GM15510 (cell line): ENCODE data around the gene PTPN14.

Source experiments
- POLR2A ChIP-seq: IDR thresholded peaks from 3 replicates; pipeline ENCODE4 v1.6.1; 2011; ENCODE audit warnings: borderline replicate concordance; ENCODE audit not compliant: insufficient read length; ENCODE audit errors: extremely low read depth

PTPN14 gene

GRCh38 chr1:214551436-214552173 lies at the start of gene PTPN14:
Gene PTPN14, minus strand, starts transcription at chr1:214551602. Its CDS starts 86,799 bp downstream, at chr1:214464803.
- no peak for TF ChIP-seq POLR2A

- no peak for TF ChIP-seq POLR2A
These were observed 41.8 kb upstream of the PTPN14 start for GRCh38 chr1:214593158-214593557.

GRCh38 chr1:214590696-214591095 lies 39.3 kb upstream of the PTPN14 start:
- TF ChIP-seq POLR2A = no peak

- TF ChIP-seq POLR2A = no peak
These were observed 37.7 kb upstream of the PTPN14 start for GRCh38 chr1:214588963-214589597.

- no peak for TF ChIP-seq POLR2A
These were observed 35.8 kb upstream of the PTPN14 start for GRCh38 chr1:214587165-214587564.

- TF ChIP-seq POLR2A = no peak
These were observed 35.2 kb upstream of the PTPN14 start for GRCh38 chr1:214586621-214587020.

- TF ChIP-seq POLR2A = no peak
These were observed 33.7 kb upstream of the PTPN14 start for GRCh38 chr1:214584805-214585766.

GRCh38 chr1:214583824-214584554 lies 32.6 kb upstream of the PTPN14 start:
- TF ChIP-seq POLR2A = no peak

- TF ChIP-seq POLR2A = no peak
These were observed 31.7 kb upstream of the PTPN14 start for GRCh38 chr1:214583113-214583512.

GRCh38 chr1:214582289-214582891 lies 31.0 kb upstream of the PTPN14 start:
- TF ChIP-seq POLR2A = no peak

- no peak for TF ChIP-seq POLR2A
These were observed 30.4 kb upstream of the PTPN14 start for GRCh38 chr1:214581785-214582184.

GRCh38 chr1:214579183-214579582 lies 27.8 kb upstream of the PTPN14 start:
- no peak for TF ChIP-seq POLR2A

GRCh38 chr1:214574598-214575411 lies 23.4 kb upstream of the PTPN14 start:
- TF ChIP-seq POLR2A = no peak
